ENCODE data around the gene LIM2. TPM values are rescaled to one million over a fixed set of nuclear protein-coding genes. Genes with fewer than 3 reads are reported as not detected.

The LIM2 gene
- total RNA-seq, 1 donor from 2014 or later: not detected

DNA sequence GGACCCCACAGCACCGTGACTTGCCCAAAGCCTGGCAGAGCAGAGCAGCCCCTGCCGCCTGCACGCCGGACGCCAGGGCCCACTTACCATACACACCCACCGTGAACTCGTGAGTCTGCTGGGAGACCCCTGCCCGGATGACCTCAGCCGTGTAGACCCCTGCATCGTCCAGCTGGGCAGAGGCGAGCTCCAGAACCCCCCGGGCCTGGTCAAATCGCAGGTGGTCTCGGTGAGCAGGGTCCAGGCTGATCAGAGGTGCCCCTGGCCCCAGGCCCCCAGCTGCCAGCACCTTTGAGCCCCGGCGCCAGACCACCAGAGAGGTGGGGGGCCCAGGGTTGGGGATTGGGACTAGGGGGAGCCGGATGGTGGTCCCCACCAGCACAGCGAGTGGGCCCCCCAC, 46.7 kb downstream of the LIM2 start:
- intact Hi-C loops (cut with DNase I): no loop called here
- Histone ChIP-seq H3K4me3 (peak overlapping the region; percentile 47 to 81), H3K9me3 (no peaks in the 10 kb centered on the region), H3K27me3 (no peaks in the 10 kb centered on the region), H3K27ac (peak overlapping the region; percentile 84), H3K4me1 (peaks cover 21% of the 10 kb centered on the region), H3K36me3 (peaks cover 0 to 7% of the 10 kb centered on the region in 2 donors)
- DNase-seq (ENCODE audit: extremely low spot score in 2 of 2): no peak
- TF ChIP-seq POLR2A (IDR thresholded peaks at IDR 0.05) (no peak), CTCF (IDR thresholded peaks at IDR 0.05) (no peak), POLR2AphosphoS5 (IDR thresholded peaks at IDR 0.05; ENCODE audit: insufficient read depth in 1 of 2, low read depth in 1 of 2) (no peak)

GRCh38 chr19:51339687-51340656, 47.8 kb downstream of the LIM2 start:
- Histone ChIP-seq H3K36me3 (peaks cover 0 to 2% of the 10 kb centered on the region in 2 donors), H3K4me3 (peak overlapping the region; percentile 47 to 81), H3K9me3 (no peaks in the 10 kb centered on the region), H3K27ac (peak overlapping the region; percentile 84), H3K4me1 (peaks cover 21% of the 10 kb centered on the region), H3K27me3 (no peaks in the 10 kb centered on the region)
- peak; percentile 98 to 99 for DNase-seq (ENCODE audit: extremely low spot score in 2 of 2)
- TF ChIP-seq POLR2A (IDR thresholded peaks at IDR 0.05) (peak in 1 of 2 donors; percentile 60), POLR2AphosphoS5 (IDR thresholded peaks at IDR 0.05; ENCODE audit: insufficient read depth in 1 of 2, low read depth in 1 of 2) (peak; percentile 39 to 52), CTCF (IDR thresholded peaks at IDR 0.05) (no peak)
- intact Hi-C loops (cut with DNase I): loop anchor here (10.0 kb wide), 2 partner anchors 55 to 245 kb away; partner anchors contain the start of gene C19orf84

GRCh38 chr19:51339313-51339686, 48.5 kb downstream of the LIM2 start:
- H3K36me3 ChIP-seq: no peaks in the 10 kb centered on the region
- DNase-seq (ENCODE audit: extremely low spot score in 2 of 2): no peak
- H3K4me1 ChIP-seq: peaks cover 21% of the 10 kb centered on the region
- intact Hi-C loops (cut with DNase I): loop anchor here (10.0 kb wide), 2 partner anchors 56 to 244 kb away; partner anchors contain the start of gene C19orf84
- H3K9me3 ChIP-seq: no peaks in the 10 kb centered on the region
- peak overlapping the region; percentile 47 to 81 for H3K4me3 ChIP-seq
- peak overlapping the region; percentile 84 for H3K27ac ChIP-seq
- no peaks in the 10 kb centered on the region for H3K27me3 ChIP-seq
- TF ChIP-seq CTCF (IDR thresholded peaks at IDR 0.05) (no peak), POLR2A (IDR thresholded peaks at IDR 0.05) (no peak), POLR2AphosphoS5 (IDR thresholded peaks at IDR 0.05; ENCODE audit: insufficient read depth in 1 of 2, low read depth in 1 of 2) (no peak)

DNA sequence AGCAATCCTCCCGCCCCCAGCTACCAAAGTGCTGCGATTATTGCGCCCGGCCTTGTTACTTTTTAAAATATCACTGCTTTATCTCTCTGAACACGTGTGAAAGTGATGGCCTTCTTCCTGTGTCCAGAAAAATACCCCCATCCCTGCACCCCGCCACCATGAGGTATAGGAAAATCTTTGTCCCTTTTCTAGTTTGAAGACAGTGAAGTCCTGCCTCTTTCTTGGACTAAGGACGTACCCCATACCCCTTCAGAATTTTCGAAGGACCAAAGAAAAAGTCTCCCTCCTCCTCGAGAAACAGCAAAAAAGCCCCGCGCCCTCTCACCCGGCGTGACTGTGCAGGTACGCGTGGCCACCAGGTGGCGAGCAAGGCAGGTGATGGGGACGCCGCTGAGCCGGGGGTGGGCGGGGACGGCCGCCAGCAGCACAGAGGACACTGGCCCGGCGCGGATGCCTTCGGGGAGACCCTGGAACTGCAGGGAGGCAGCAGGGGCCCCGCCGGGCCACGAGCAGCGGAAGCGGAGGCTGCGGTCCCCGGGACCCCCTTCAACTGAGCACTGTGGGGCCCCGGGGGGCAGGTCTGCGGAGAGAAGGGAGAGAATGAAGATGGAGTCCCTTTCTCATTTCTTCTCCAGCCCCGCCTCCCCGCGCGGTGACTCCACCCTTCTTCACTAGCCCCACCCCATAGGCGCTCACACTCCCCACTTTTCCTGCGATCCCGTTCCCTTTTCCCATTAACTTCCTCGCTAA, 49.0 kb downstream of the LIM2 start:
- H3K27me3 ChIP-seq: no peaks in the 10 kb centered on the region
- H3K9me3 ChIP-seq: no peaks in the 10 kb centered on the region
- peak overlapping the region; percentile 47 to 81 for H3K4me3 ChIP-seq
- H3K27ac ChIP-seq: peak overlapping the region; percentile 84
- TF ChIP-seq CTCF (IDR thresholded peaks at IDR 0.05) (peak; percentile 62 to 95 (median 80)), POLR2AphosphoS5 (IDR thresholded peaks at IDR 0.05; ENCODE audit: insufficient read depth in 1 of 2, low read depth in 1 of 2) (peak in 1 of 2 donors; percentile 31), POLR2A (IDR thresholded peaks at IDR 0.05) (no peak)
- H3K36me3 ChIP-seq: no peaks in the 10 kb centered on the region
- intact Hi-C loops (cut with DNase I): loop anchor here (10.0 kb wide), 2 partner anchors 56 to 244 kb away; partner anchors contain the start of gene C19orf84
- DNase-seq (ENCODE audit: extremely low spot score in 2 of 2): no peak
- peaks cover 21% of the 10 kb centered on the region for H3K4me1 ChIP-seq

Data from vagina (tissue), 2 donors.